Coronary artery (tissue), 2 donors: ENCODE measurements around the gene SUCLG2.
A peak's percentile ranks its signal among the peaks of the same experiment; 100 is the strongest.

ENCODE experiments used
- DNase-seq: peaks from one replicate; pipeline ENCODE4 v3.0.0-alpha.2; 2017; ENCODE audit warnings: low spot score
- H3K27ac ChIP-seq, 2 donors: fragments of 200-600 bp; sonication (generic); one replicate each; pipeline ENCODE4 v1.5.1; 2016 to 2019
- H3K4me3 ChIP-seq: fragments of 200-600 bp; sonication (generic); 2 replicates; pipeline ENCODE4 v1.5.1; 2016; ENCODE audit warnings: mild to moderate bottlenecking, moderate library complexity
- TF ChIP-seq, protein P1 (sequence below): fragments of 200-600 bp; sonication (generic); IDR thresholded peaks from one replicate; pipeline ENCODE4 v1.5.1; 2019; ENCODE audit warnings: antibody characterized with exemption

SUCLG2 gene

DNA sequence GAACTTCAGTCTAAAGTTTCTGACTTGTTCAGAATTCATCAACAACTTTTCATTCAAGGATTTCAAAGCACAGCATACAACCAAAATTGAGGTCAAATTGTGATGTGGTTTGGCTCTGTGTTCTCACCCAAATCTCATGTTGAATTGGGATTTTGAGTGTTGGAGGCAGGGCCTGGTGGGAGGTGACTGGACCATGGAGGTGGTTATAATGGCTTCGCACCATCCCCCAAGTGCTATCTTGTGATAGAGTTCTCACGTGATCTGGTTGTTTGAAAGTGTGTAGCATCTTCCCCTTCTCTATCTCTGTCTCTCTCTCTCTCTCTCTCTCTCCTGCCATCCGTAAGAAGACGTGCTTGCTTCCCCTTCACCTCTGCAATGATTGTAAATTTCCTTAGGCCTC lies 19.6 kb upstream of the SUCLG2 start:
- Histone ChIP-seq H3K4me3 (no peak overlapping the region), H3K27ac (no peak overlapping the region)
- TF ChIP-seq, protein P1, sequence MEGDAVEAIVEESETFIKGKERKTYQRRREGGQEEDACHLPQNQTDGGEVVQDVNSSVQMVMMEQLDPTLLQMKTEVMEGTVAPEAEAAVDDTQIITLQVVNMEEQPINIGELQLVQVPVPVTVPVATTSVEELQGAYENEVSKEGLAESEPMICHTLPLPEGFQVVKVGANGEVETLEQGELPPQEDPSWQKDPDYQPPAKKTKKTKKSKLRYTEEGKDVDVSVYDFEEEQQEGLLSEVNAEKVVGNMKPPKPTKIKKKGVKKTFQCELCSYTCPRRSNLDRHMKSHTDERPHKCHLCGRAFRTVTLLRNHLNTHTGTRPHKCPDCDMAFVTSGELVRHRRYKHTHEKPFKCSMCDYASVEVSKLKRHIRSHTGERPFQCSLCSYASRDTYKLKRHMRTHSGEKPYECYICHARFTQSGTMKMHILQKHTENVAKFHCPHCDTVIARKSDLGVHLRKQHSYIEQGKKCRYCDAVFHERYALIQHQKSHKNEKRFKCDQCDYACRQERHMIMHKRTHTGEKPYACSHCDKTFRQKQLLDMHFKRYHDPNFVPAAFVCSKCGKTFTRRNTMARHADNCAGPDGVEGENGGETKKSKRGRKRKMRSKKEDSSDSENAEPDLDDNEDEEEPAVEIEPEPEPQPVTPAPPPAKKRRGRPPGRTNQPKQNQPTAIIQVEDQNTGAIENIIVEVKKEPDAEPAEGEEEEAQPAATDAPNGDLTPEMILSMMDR: no peak
- DNase-seq: no peak

DNA sequence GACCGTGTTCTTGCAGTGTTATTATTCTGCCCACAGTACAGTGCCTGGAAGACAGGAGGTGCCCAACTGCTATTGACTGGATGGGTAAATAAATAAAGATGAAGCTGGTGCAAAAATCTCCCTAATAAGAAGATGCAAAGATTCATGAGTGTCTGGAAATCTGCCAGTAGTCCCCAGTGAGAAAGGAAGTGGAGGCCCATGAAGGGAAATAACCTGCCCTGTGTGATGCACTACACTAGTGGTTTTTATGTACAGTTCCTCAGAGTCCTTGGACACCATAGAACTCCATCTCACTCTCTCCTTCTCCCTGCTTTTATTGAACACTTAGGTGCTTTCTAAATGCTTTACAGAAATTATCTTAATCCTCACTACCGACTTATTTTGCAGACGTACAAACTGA lies 8.3 kb upstream of the SUCLG2 start:
- Histone ChIP-seq H3K27ac (no peak overlapping the region), H3K4me3 (no peak overlapping the region)
- DNase-seq: no peak
- TF ChIP-seq, protein P1: no peak

DNA sequence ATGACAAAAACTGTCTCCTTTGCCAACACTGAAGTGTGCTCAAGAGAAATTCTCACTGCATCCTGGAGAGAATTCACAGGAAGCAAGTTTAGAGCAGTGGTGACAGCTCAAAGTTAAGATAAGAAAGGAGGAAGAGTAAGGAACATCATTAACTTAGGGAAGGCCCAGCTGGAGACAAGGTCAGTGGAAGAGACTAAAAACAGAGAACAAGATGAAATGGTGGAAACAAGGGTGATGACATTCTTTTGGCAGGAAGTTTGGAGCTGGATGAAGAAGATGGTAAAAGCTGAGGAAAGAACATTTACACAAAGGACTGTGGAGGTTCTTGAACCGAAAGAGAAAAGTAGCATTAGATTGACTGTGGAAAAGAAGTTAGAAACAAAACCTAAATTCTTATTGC lies 6.7 kb upstream of the SUCLG2 start:
- DNase-seq: no peak
- no peak overlapping the region for H3K4me3 ChIP-seq
- H3K27ac ChIP-seq: no peak overlapping the region
- TF ChIP-seq, protein P1: no peak

DNA sequence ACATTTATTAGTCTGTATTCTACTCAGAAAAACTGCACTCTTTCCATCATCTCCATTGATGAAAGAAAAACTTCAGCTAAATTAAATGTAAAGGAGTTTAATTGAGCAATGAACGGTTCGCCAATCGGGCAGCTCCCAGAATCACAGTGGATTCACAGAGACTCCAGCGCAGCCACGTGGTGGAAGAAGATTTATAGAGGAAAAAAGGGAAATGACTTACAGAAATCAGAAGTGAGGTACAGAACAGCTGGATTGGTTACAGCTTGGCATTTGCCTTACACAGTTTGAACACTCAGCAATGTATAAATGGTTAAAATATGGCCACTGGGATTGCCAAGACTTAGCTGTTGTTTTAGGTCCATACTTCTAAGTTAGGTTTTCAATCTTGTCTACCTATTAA lies 2.8 kb upstream of the SUCLG2 start:
- TF ChIP-seq, protein P1: no peak
- Histone ChIP-seq H3K27ac (no peak overlapping the region), H3K4me3 (no peak overlapping the region)
- no peak for DNase-seq

DNA sequence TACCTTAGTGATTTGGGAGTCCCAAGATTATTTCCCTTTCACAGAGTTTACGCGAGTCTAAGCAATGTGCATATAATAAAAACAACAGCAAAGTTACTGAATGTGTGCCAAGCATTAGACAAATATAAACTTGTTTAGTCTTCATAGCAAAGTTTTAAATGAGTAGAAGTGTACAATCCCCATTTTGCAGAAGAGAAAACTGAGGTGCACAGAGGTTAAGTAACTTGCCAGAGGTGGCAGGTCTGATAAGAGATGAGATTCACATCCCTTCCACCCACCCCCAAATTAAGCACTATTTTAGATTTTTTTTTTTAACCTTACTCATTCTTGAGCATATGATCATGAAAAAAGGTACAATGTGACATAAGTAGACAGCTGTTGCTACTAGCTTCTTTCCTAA lies 2.2 kb upstream of the SUCLG2 start:
- Histone ChIP-seq H3K4me3 (no peak overlapping the region), H3K27ac (no peak overlapping the region)
- TF ChIP-seq, protein P1: no peak
- no peak for DNase-seq

DNA sequence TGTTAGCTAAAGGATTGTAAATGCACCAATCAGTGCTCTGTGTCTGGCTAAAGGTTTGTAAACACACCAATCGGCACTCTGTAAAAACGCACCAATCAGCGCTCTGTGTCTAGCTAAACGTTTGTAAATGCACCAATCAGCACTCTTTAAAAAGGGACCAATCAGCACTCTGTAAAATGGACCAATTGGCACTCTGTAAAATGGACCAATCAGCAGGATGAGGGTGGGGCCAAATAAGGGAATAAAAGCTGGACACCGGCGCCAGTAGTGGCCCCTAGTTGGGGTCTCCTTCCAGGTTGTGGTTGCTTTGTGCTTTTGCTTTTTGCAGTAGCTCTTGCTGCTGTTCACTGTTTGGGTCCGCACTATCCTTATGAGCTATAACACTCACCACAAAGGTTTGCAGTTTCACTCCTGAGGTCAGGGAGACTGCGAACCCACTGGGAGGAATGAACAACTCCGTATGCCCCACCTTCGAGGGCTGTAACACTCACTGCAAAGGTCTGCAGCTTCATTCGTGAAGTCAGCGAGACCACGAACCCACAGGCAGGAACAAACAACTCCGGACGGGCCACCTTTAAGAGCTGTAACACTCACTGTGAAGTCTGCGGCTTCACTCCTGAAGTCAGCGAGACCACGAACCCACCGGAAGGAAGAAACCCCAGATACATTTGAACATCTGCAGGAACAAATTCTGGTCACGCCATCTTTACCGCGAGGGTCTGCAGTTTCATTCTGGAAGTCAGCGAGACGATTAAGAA lies 1.1 kb upstream of the SUCLG2 start:
- no peak for DNase-seq
- H3K4me3 ChIP-seq: peak overlapping the region; percentile 92

DNA sequence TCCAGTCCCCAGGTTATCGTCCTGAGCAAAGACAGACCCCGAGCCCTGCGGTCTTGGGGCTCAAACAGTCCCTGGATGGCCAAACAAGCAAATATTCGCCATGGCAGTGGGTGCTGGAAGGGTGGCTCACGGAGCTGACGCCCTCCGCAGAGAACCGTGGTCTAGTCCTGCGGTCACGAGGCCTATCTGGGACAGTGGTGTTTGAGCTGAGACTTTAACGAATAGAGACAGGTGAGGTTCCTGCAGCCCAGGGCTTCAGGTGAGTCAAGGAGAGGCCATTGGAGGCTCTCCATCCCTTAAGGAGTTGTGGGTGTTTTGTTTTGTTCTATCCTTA lies 399 bp upstream of the SUCLG2 start:
- Histone ChIP-seq H3K27ac (peak overlapping the region; percentile 93 to 96), H3K4me3 (peak overlapping the region; percentile 92)
- TF ChIP-seq, protein P1: no peak
- no peak for DNase-seq

More for the DNA sequence above, 1.1 kb upstream of the SUCLG2 start:
- TF ChIP-seq, protein P1: no peak
- peak overlapping the region in 1 of 2 donors; percentile 93 for H3K27ac ChIP-seq
